ENCODE data around the gene C5AR1.
"Not testable (repeated sequence)": the region's sequence is repeated elsewhere in the genome, so short reads cannot be mapped to it uniquely, and the experiment has no call there.

C5AR1 gene

DNA sequence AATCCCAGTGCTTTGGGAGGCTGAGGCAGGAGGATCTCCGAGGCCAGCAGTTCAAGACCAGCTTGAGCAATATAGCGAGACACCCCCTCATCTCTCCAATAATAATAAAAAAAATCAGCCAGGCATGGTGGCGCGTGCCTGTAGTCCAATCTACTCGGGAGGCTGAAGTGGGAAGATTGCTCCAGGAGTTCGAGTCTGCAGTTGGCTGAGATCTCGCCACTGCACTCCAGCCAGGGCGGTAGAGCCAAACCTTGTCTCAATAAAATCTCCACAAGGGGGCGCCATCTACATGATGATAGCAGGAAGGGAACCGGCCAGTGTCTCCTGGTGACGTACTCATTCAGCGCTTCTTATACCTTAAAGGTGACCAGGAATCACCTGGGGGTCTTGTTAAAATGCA is 13.6 kb upstream of the C5AR1 start:
- DNase-seq: peak; percentile 76

DNA sequence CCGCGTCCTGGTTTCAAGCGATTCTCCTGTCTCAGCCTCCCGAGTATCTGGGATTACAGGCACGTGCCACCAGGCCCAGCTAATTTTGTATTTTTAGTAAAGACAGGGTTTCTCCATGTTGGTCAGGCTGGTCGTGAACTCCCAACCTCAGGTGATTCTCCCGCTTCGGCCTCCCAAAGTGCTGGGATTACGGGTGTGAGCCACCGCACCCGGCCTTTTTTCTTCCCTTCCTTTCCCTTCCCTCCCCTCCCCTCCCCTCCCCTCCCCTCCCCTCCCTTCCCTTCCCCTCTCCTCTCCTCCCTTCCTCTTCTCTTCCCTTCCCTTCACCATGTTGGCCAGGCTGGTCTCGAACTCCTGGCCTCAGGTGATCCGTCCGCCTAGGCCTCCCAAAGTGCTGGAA is 8.8 kb upstream of the C5AR1 start:
- not testable (repeated sequence) for DNase-seq

DNA sequence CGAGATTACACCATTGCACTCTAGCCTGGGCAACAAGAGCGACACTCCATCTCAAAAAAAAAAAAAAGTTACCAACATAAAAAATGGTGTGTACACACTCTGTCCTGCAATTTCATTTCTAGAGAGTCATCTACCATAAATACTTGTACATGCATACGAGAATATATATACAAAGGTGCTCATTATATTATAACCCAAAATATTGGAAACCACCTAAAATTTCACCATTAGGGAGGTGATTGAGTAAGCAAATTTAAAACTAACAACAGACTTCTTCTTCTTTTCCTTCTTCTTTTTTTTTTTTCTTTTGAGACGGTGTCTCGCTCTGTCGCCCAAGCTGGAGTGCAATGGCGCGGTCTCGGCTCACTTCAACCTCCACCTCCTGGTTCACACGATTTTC is 7.4 kb upstream of the C5AR1 start:
- no peak for DNase-seq

DNA sequence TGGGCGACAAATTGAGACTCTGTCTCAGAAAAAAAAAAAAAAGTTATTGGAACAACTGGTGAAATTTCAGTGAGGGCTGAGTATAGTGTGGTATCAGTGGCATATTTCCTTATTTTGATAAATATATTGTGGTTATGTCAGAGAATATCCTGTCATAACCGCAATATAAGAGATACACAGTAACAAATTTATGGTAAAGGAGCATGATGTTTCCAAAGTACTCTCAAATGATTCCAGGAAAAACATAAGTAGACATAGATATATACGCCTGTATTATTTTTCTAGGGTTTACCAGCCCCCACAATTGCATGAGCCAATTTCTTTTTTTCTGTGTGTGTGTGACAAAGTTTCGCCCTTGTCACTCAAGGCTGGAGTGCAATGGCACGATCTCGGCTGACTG is 5.7 kb upstream of the C5AR1 start:
- DNase-seq: no peak

DNA sequence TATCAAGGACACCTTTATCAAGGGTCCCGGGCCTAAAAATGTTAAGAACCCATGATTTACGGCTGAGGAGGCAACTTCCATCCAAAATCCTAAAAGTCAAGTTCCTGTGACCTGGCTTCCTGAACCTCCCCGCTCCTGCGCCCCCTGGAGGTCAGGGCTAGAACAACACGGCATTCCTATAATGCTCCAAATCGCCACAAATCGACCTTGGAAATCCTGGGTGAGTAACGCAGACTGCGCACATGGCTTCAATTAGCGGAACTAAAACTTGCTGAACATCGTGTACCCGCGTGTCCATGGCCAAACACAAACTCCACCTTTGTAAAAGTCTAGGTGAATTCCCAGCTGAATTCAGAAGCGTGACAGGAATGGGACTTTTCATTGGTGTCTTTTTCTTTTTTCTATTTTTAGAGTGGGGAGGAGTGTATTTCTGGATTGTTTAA is 4.3 kb upstream of the C5AR1 start:
- DNase-seq: peak; percentile 58

DNA sequence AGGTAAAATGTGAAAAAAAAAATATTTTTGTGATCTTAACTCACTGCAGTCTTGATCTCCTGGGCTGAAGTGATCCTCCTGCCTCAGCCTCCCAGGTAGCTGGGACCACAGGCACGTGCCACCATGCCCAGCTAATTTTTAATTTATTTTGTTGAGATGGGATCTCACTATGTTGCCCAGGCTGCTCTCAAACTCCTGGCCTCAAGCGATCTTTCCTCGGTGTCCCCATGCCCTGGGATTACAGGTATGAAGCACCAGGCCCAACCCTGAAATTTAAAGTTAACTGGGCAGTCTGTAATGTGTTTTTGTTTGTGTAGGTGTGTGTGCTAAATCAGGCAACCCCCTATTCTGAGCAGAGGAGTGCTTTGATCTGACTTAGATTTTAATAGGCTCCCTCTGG is 3.4 kb upstream of the C5AR1 start:
- no peak for DNase-seq

DNA sequence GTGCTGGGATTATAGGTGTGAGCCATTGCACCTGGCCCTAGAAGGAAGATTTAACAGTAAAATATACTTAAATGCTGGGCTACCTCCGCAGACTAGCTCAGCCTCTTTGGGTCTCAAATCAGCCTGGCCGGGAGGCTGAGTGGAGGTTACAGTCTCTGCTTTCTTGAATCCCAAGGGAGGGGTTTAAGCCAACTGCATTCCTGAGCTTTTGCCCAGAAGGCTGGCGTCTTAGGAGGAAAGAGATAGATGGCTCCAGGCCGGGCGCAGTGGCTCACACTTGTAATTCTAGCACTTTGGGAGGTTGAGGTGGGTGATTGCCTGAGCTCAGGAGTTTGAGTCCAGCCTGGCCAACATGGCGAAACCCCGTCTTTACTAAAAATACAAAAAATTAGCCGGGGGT is 623 bp upstream of the C5AR1 start:
- no peak for DNase-seq

DNA sequence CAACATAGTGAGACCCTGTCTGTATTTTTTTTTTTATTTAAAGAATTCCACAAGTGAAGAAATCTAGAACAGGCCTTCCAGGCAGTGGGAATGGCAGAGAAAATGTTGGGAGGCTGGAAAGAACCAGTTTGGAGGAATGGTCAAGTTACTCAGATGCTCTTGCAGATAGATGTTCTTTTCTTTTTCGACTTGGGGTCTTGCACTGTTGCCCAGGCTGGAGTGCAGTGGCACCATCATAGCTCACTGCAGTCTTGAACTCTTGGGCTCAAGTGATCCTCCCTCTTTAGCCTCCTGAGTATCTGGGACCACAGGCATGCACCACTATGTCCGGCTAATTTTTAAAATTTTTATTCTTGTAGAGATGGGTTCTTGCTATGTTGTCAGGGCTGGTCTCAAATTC is 662 bp downstream of the C5AR1 start:
- no peak for DNase-seq

DNA sequence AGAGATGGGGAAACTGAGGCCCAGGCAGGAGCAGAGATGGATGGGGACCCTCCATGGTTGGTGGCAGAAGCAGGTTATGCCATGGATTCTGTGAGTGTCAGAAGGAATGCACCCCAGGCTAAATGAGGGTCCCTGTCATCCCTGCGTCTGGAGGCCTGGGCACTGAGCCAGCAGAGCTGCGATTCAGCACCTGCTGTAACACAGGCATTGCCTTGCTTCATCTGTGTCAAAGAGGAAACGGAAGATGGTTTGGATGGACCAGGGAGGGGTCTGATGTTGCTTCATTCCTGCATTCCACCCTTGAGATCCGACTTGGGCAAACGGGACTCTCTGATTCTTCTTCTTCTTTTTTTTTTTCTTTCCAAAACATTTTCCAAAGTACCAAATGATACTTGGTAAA is 1.2 kb downstream of the C5AR1 start:
- peak; percentile 55 for DNase-seq

DNA sequence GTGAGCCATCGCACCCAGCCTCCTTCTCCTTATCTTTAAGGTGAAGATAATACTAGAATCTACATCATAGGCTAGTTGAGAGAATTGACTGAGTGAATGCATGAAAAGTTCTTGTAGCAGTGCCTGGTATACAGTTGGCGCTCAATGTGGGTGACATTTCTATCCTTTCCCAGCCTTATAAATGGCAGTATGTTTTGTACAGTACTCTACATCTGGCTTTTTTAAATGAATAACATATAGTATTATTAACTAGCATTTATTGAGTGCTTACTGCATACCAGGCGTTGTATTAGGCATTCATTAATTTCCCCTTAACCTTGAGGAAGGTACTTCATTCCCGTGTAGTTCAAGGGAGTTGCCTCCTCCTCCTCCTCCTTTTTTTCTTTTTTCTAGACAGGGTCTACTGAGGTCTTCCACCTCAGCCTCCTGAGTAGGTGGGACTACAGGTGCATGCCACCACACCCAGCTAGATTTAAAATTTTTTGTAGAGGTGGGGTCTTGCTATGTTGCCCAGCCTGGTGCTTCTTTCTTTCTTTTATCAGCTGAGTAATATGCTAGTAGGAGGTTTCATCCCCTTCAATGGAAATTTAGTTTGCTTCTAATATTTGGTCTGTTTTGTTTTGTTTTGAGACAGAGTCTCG is 2.8 kb downstream of the C5AR1 start:
- no peak for DNase-seq

DNA sequence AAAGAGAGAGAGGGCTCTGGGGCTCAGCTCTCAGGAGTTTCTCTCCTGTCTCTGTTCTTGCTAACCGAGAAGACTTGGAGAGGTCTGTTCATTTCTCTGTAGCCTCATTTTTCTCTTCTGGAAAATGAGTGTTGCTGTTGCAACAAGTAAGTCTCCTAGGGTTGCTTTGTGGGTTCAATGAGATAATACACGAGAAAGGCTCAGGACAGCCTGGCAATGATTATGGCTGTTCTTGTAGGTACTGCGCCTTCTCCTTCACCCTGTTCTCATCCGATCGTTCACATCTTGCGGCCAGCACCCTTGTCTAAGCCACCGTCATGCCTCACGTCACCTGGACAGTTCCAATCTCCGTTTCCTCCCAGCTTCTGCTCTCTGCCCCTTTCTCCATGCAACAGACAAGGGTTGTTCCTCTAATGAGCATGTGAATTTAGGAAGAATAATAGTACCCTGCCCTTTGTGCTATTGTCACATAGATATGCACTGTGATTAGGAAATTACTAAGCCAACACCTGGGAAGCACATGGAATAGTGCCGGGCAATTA is 4.2 kb downstream of the C5AR1 start:
- DNase-seq: no peak

DNA sequence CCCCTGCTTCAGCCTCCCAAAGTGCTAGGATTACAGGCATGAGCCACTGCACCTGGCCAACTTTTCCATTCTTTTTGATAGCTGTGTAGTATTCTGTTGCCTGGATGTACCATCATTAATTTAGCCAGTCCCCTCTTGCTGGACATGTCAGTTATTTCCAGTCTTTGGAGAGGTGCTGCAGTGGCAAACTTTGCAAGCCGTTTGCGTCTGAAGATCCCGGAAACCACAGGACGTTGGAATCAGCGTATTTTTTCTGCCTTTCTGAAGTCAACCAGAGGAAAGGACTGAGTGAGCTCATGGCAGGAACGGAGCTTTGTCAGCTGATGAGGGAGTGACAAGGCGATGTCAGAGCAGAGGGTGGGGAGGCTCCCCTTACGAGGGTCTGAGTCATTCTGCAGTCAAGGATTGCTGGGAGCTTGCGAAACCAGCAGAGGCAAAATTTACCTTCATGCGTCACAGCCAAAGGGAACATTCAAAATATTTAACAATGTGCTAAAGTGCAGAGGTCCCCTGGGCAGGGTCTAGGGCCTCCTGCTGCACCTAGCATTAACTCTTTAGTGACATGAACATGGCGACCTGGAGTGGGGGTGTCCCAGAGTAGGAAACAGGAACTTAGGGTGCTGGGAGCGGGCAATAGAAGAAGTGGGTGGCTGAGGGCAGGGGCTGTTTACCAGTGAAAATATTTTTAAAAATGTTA is 5.6 kb downstream of the C5AR1 start:
- DNase-seq: no peak

DNA sequence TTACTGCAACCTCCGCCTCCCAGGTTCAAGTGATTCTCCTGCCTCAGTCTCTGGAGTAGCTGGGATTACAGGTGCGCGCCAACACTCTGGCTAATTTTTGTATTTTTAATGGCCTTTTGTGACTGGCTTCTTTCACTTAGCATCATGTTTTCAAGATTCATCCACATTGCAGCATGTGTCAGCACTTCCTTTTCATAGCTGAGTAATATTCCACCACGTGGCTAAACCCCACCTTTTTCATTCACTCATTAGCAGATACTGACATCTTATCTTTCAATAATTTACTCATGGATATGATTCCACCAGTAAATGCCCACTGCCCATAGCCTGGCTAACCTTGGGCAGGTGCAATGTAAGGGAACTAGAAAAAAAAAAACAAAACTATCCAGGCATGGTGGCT is 6.9 kb downstream of the C5AR1 start:
- DNase-seq: no peak

DNA sequence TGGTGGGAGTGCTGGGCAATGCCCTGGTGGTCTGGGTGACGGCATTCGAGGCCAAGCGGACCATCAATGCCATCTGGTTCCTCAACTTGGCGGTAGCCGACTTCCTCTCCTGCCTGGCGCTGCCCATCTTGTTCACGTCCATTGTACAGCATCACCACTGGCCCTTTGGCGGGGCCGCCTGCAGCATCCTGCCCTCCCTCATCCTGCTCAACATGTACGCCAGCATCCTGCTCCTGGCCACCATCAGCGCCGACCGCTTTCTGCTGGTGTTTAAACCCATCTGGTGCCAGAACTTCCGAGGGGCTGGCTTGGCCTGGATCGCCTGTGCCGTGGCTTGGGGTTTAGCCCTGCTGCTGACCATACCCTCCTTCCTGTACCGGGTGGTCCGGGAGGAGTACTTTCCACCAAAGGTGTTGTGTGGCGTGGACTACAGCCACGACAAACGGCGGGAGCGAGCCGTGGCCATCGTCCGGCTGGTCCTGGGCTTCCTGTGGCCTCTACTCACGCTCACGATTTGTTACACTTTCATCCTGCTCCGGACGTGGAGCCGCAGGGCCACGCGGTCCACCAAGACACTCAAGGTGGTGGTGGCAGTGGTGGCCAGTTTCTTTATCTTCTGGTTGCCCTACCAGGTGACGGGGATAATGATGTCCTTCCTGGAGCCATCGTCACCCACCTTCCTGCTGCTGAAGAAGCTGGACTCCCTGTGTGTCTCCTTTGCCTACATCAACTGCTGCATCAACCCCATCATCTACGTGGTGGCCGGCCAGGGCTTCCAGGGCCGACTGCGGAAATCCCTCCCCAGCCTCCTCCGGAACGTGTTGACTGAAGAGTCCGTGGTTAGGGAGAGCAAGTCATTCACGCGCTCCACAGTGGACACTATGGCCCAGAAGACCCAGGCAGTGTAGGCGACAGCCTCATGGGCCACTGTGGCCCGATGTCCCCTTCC is 10.5 kb downstream of the C5AR1 start:
- no peak for DNase-seq

DNA sequence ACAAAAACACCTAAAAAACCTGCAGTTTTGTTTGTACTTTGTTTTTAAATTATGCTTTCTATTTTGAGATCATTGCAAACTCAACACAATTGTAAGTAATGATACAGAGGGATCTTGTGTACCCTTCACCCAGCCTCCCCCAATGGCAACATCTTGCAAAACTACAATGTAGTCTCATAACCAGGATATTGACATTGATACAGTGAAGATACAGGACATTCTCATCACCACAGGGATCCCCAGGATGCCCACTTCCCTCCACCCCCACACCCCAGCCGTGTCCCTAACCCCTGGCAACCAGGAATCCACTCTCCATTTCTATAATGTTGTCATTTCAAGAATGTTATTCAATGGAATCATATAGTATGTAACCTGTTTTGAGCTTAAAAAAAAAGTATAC is 12.0 kb downstream of the C5AR1 start:
- DNase-seq: no peak

DNA sequence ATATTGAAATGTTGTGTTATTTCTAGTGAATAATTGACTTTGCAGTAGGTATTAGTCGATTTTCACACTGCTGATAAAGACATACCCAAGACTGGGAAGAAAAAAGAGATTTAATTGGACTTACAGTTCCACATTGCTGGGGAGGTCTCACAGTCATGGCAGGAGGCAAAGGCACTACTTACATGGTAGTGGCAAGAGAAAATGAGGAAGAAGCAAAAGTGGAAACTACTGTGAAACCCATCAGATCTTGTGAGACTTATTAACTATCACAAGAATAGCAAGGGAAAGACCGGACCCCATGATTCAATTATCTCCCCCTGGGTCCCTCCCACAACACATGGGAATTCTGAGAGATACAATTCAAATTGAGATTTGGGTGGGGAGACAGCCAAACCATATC is 12.4 kb downstream of the C5AR1 start:
- no peak for DNase-seq

DNA sequence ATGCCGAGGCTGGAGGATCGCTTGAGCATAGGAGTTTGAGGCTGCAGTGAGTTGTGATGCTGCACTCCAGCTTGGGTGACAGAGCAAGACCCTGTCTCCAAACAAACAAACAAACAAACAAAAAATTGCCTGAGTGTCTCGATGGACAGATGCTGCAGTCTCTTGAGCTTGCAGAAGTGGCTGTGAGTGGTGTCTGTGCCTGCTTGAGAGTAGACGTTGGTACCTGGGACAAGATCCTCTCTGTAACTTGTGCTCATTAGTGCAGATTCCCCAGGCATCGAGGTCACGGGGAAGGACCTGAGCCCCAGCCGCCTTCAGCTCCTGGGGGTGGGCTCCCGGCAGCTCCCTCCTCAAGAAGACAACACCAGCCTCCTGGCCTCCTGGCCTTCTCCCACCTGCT is 13.7 kb downstream of the C5AR1 start:
- DNase-seq: no peak

DNA sequence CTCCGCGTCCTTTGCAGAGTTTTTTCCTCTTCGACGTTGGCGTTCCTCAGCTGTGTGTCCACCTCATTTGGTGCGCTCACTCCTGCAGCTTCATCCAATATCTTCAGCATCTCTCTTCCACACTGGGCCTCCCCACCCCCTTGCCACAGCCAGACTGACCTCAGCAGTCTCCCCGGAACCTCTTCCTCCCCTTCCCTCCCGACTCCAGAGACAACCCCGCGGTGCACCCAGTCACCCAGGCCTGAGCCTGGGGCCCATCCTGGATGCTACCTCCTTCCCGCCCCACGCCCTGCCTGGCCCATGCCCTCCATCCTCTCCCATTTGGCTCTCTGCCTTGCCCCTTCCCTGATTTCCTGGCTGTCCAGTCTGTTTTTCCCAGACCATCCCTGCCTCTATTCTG is 14.2 kb downstream of the C5AR1 start:
- no peak for DNase-seq

DNA sequence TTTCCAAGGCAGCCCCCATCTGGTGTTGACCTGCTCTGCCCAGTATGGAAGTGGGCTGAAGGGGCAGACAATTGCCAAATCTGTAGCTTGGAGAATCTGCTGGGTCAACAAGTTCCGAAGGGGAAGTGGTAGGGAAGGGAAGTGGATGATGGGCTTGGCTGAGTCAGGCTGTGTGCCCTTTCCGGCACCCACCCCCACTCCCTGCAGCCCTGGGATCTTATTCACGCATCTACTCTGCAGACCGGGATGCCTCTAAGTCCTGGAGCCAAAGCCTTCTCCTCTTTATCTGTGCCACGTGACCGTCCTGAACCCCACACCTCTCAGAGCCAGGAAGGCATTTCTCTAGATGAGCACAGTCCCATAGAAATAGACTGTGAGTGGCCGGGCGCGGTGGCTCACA is 14.8 kb downstream of the C5AR1 start:
- no peak for DNase-seq

DNA sequence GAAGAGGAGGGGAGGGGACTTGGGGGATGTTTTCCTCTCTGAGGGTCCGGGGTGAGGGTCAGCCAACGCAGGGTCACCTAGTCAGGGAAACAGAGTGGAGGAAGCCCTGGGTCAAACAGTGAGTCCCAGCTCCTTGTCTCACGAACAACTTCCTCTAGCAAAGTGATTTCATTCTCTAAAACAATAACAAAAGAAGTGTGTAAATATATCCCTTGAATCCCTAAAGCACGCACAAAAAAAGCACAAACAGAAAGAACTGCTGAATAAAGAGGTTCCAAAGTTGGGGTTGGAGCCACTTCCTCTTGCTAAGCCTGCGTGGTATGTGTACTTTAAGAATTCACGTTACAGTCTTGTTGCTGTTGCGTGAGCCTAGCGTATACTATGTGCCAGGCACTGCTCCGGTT is 20.8 kb downstream of the C5AR1 start:
- DNase-seq: no peak

DNA sequence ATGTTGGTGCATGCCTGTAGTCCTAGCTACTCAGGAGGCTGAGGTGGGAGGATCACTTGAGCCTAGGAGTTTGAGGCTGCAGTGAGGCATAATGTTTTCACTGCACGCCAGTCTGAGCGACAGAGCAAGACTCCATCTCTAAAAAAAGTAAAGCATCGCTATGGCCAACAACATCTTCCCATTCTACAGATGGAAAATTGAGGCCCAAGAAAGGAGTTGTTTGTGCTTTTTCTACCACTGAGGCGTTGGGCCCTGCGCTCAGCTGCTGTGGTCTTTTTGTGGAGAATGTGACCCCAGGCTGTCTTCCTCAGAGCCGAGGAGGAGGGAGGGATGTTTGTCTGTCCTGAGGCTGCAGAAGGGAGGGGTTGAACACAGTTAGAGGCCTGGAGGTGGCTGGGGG is 21.8 kb downstream of the C5AR1 start:
- DNase-seq: no peak

DNA sequence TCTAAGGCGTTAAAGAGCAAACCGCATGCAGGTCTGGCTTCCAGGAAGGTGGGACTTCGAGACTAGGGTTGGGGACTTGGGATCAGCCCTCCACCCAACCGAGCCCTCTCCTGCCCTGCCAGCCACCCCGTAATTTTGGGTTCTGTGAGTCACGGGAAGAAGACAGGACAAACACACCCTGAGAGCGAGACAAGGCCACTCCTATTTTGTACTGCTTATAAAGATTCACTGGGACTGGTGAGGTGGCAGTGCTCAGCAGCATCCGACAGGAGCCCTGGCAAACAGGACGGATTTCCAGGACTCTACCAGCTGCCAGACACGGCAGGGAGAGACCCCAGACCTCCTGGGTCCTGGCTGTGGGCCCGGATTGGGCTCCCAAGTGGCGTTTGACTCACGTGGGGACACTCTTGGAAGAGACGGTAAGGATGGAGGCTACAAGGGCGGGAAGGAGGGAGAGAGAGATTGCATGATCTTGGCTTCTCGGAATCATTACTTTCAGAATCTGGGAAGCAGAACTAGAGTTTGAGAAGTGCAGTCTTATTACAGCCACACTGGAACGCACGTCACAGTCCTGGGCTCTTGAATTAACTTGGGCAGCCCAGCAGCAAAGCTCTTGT is 22.4 kb downstream of the C5AR1 start, which contains the start of gene C5AR2:
Gene C5AR2 (plus strand): TSS at position 245 of the 617 bp plus-strand sequence. CDS start 8,625 bp downstream, outside the sequence.
- no peak for DNase-seq

All from NCI-H1694 treated with DMSO at 0.1 percent for 48 hours (cell line).